ENCODE results near the gene SEMA3A. TPM values are rescaled to one million over a fixed set of nuclear protein-coding genes. Genes with fewer than 3 reads are reported as not detected.

The SEMA3A gene
- total and polyA plus RNA-seq, 3 donors from 2014 or later, result 1.4 to 3.9 (median 2.0) TPM

DNA sequence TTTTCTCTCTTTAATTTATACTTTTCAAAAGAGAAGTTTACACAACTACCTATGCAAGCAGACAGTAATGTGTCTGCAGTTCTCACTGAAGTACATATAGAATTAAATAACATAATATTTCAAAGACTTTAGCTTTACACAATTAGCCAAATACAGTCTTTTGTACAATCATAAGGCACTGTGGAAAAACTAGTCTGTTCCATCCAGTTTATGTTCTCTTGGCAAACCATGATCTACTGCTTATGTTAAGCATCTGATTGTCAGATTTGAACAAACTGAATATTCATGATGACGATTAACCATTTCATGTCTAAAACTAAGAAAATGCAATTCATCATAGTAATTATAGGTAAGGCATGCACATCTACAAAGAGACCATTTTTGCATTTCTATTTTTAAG is 842 bp downstream of the SEMA3A start:
- no peaks in the 10 kb centered on the region for H3K27me3 ChIP-seq
- no peak for DNase-seq

DNA sequence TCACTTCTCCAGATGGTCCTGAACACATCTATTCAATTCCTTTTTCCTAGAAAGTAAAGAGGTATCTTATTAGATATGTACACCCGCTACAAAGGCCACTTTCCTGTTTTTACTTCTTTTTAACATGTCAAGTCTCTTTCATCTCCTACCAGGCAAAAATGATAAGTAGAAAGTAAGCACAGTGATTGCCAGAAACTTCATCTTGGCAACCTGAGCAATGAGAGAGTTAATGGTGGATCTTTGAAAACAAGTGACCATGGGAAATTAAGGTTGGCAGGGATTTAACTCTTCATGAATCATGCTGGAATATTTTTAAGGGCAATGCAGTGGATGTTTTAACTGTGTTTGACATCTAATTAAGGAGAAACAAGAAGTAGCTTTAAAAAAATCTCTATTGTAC is 2.7 kb downstream of the SEMA3A start:
- no peak overlapping the region for H3K4me3 ChIP-seq
- no peaks in the 10 kb centered on the region for H3K9me3 ChIP-seq
- no peaks in the 10 kb centered on the region for H3K4me1 ChIP-seq
- no peaks in the 10 kb centered on the region for H3K27me3 ChIP-seq
- 84 to 86% methylated on average over 1 of the region's 1 CpG for WGBS, 2 donors
- no peak for TF ChIP-seq POLR2A (IDR thresholded peaks at IDR 0.05)
- TF ChIP-seq, protein P1, sequence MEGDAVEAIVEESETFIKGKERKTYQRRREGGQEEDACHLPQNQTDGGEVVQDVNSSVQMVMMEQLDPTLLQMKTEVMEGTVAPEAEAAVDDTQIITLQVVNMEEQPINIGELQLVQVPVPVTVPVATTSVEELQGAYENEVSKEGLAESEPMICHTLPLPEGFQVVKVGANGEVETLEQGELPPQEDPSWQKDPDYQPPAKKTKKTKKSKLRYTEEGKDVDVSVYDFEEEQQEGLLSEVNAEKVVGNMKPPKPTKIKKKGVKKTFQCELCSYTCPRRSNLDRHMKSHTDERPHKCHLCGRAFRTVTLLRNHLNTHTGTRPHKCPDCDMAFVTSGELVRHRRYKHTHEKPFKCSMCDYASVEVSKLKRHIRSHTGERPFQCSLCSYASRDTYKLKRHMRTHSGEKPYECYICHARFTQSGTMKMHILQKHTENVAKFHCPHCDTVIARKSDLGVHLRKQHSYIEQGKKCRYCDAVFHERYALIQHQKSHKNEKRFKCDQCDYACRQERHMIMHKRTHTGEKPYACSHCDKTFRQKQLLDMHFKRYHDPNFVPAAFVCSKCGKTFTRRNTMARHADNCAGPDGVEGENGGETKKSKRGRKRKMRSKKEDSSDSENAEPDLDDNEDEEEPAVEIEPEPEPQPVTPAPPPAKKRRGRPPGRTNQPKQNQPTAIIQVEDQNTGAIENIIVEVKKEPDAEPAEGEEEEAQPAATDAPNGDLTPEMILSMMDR (IDR thresholded peaks at IDR 0.05), result no peak
- H3K27ac ChIP-seq, result no peak overlapping the region
- intact Hi-C loops (cut with DNase I; ENCODE audit: low total_unique reads), result no loop called here
- no peak for DNase-seq
- H3K36me3 ChIP-seq (ENCODE audit: low read depth, missing control alignments), result no peaks in the 10 kb centered on the region

More for the DNA sequence above, 842 bp downstream of the SEMA3A start:
- Histone ChIP-seq H3K4me3 (no peak overlapping the region), H3K36me3 (ENCODE audit: low read depth, missing control alignments) (no peaks in the 10 kb centered on the region), H3K9me3 (no peaks in the 10 kb centered on the region), H3K27ac (no peak overlapping the region), H3K4me1 (no peaks in the 10 kb centered on the region)
- TF ChIP-seq POLR2A (IDR thresholded peaks at IDR 0.05), result no peak
- TF ChIP-seq, protein P1 (IDR thresholded peaks at IDR 0.05), result no peak
- intact Hi-C loops (cut with DNase I; ENCODE audit: low total_unique reads), result no loop called here
- WGBS, 2 donors, result 27 to 33% methylated on average over 1 of the region's 1 CpG

DNA sequence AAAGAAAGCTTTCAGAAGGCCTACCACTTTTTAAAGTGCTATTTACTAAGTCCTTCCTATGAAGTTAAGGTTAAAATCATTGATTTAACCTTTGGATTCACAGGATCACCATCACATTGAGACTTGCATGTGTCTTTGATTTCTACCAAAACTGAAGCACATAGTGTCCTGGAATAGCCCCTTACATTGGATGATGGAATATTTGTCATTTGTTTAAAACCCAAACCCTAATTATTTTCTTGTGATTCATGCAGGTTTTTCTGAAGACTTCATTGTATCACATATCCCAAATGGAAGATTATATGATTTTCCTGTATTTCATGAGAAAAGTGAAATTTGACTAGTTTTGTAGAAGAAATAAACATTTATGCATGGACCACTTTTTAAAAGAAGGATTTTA is 3.3 kb downstream of the SEMA3A start:
- no peaks in the 10 kb centered on the region for H3K4me1 ChIP-seq
- H3K9me3 ChIP-seq, result no peaks in the 10 kb centered on the region
- intact Hi-C loops (cut with DNase I; ENCODE audit: low total_unique reads), result no loop called here
- TF ChIP-seq, protein P1 (IDR thresholded peaks at IDR 0.05), result no peak
- no peak for TF ChIP-seq POLR2A (IDR thresholded peaks at IDR 0.05)
- H3K4me3 ChIP-seq, result no peak overlapping the region
- H3K36me3 ChIP-seq (ENCODE audit: low read depth, missing control alignments), result no peaks in the 10 kb centered on the region
- H3K27ac ChIP-seq, result no peak overlapping the region
- DNase-seq, result no peak
- H3K27me3 ChIP-seq, result no peaks in the 10 kb centered on the region

DNA sequence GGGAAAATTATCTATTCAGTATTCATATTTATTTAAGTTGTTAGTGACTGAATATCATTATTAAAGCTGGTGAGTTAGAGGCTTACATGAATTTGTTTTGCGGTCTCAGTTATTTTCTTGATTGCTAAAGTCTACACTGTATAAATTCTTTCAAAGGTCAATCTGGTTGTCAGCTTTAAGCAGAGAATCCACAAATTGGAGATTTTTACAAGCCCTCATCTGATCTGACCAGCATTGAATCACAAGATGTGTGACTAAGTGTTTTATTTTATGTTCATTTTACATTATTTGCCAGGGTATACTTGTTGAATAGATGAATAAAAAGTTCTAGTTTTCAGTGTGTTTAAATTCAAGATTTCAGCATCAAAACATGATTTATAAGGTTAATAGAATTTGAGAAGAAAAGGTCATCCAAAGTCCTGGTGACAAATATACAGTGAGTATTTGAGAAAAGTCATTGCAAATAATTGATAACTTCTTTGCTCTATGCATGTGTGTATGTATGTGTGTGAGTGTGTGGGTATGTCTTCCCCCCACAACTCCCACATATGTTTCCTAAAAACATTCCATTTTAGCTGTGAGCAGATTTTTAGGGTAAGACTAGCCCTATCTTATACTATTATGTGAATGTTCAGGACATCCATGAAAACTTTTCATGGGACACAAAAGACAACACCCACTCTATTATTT is 4.4 kb downstream of the SEMA3A start:
- Histone ChIP-seq H3K4me3 (no peak overlapping the region), H3K4me1 (no peaks in the 10 kb centered on the region), H3K27me3 (no peaks in the 10 kb centered on the region), H3K27ac (no peak overlapping the region), H3K36me3 (ENCODE audit: low read depth, missing control alignments) (no peaks in the 10 kb centered on the region), H3K9me3 (no peaks in the 10 kb centered on the region)
- 96 to 97% methylated on average over 1 of the region's 1 CpG for WGBS, 2 donors
- TF ChIP-seq, protein P1 (IDR thresholded peaks at IDR 0.05), result no peak
- no peak for TF ChIP-seq POLR2A (IDR thresholded peaks at IDR 0.05)
- intact Hi-C loops (cut with DNase I; ENCODE audit: low total_unique reads), result no loop called here
- no peak for DNase-seq

DNA sequence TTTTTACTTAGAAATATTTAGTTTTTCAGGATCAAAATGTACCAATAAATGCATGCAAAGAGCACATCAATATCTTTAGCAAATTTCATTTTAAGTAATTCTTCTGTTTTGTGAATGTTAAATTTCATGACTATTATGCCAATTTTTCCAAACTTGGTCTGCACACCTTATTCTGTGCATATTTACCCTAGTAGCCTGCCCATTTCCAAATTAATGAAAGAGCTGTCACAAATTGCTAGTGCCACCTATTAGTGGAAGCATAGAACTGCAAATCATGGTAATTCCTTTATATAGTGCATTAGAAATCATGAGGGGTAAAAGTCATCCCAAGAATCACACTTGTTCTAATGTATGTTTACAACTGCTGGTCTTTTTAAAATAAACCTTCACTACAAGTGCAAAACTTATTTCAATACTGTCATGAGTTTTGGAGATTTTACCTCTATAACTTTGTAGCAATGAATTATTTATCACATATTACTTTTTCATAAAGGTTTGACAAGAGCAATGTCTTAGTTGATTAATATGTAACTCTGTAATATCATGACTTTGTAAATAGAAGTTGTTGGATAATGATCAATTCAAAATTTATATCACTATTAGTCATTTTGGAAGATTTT is 5.7 kb downstream of the SEMA3A start:
- no peaks in the 10 kb centered on the region for H3K36me3 ChIP-seq (ENCODE audit: low read depth, missing control alignments)
- no peak for DNase-seq
- intact Hi-C loops (cut with DNase I; ENCODE audit: low total_unique reads), result no loop called here
- TF ChIP-seq, protein P1 (IDR thresholded peaks at IDR 0.05), result no peak
- no peak for TF ChIP-seq POLR2A (IDR thresholded peaks at IDR 0.05)
- no peak overlapping the region for H3K27ac ChIP-seq
- H3K27me3 ChIP-seq, result no peaks in the 10 kb centered on the region
- no peak overlapping the region for H3K4me3 ChIP-seq
- no peaks in the 10 kb centered on the region for H3K9me3 ChIP-seq
- no peaks in the 10 kb centered on the region for H3K4me1 ChIP-seq
